Keratinocyte (primary cell): ENCODE data around the gene CACNA1B. TPM values are rescaled to one million over a fixed set of nuclear protein-coding genes. Genes with fewer than 3 reads are reported as not detected.

Source experiments
- DNase-seq: peaks from one replicate; pipeline ENCODE4 v3.0.0-alpha.2; 2011; ENCODE audit warnings: low read depth, missing footprints, low spot score
- FAIRE-seq: peaks from 2 replicates; lab custom pipeline; 2011; peaks lifted over from hg19 to GRCh38; lab: Jason Lieb, UNC
- H2AFZ ChIP-seq: 2 replicates; pipeline ENCODE4 v1.6.0; 2012; ENCODE audit warnings: low read length, control low read depth, inconsistent platforms; ENCODE audit not compliant: control insufficient read depth
- H3K27ac ChIP-seq: 2 replicates; pipeline ENCODE4 v1.5.1; 2011; ENCODE audit warnings: low read length; ENCODE audit not compliant: control insufficient read depth, insufficient read depth
- H3K27me3 ChIP-seq: 3 replicates; pipeline ENCODE4 v1.6.0; 2011; ENCODE audit warnings: low read length; ENCODE audit not compliant: control insufficient read depth, insufficient read depth; ENCODE audit errors: extremely low read depth
- H3K36me3 ChIP-seq, 2 experiments: 2 replicates in 1 of 2; 3 replicates in 1 of 2; pipeline ENCODE4 v1.5.1; 2011; ENCODE audit warnings: low read length in 2 of 2, mild to moderate bottlenecking in 1 of 2; ENCODE audit not compliant: control insufficient read depth in 2 of 2, insufficient read depth in 2 of 2; ENCODE audit errors: extremely low read depth in 1 of 2
- H3K4me1 ChIP-seq: 3 replicates; pipeline ENCODE4 v1.5.1; 2011; ENCODE audit warnings: low read length; ENCODE audit not compliant: control insufficient read depth, insufficient read depth; ENCODE audit errors: extremely low read depth
- H3K4me2 ChIP-seq: 3 replicates; pipeline ENCODE4 v1.6.0; 2011; ENCODE audit warnings: low read depth, low read length; ENCODE audit not compliant: control insufficient read depth, insufficient read depth; ENCODE audit errors: extremely low read depth
- H3K4me3 ChIP-seq, 3 experiments: fragments of 200-600 bp in 1 of 3; sonication (generic) in 1 of 3; 2 replicates in 2 of 3; 3 replicates in 1 of 3; pipeline ENCODE4 v1.5.1; 2011 to 2016; ENCODE audit warnings: low read length in 3 of 3, mild to moderate bottlenecking in 3 of 3, control low read depth in 2 of 3, inconsistent platforms in 1 of 3, low read depth in 1 of 3, mixed read lengths in 1 of 3, mixed run types in 1 of 3, moderate library complexity in 1 of 3; ENCODE audit not compliant: control insufficient read depth in 2 of 3, insufficient read depth in 2 of 3; ENCODE audit errors: extremely low read depth in 1 of 3
- H3K79me2 ChIP-seq: 2 replicates; pipeline ENCODE4 v1.6.0; 2012; ENCODE audit warnings: low read length; ENCODE audit not compliant: control insufficient read depth, insufficient read depth
- H3K9ac ChIP-seq: 3 replicates; pipeline ENCODE4 v1.6.0; 2011; ENCODE audit warnings: low read length; ENCODE audit not compliant: control insufficient read depth, insufficient read depth; ENCODE audit errors: extremely low read depth
- H3K9me1 ChIP-seq: 3 replicates; pipeline ENCODE4 v1.6.0; 2011; ENCODE audit warnings: low read length; ENCODE audit not compliant: control insufficient read depth, insufficient read depth; ENCODE audit errors: extremely low read depth
- H3K9me3 ChIP-seq: 2 replicates; pipeline ENCODE4 v1.5.1; 2012; ENCODE audit warnings: low read depth, low read length; ENCODE audit not compliant: control insufficient read depth
- H4K20me1 ChIP-seq: 3 replicates; pipeline ENCODE4 v1.6.0; 2011; ENCODE audit warnings: low read length; ENCODE audit not compliant: control insufficient read depth, insufficient read depth; ENCODE audit errors: extremely low read depth
- EZH2 ChIP-seq: IDR thresholded peaks from one replicate; pipeline ENCODE4 v1.6.1; 2012; ENCODE audit warnings: inconsistent platforms, mild to moderate bottlenecking, low read length, moderate library complexity
- dilution Hi-C: fragments of 300-500 bp; cut with MboI; formaldehyde crosslinking; loops from one replicate; pipeline ENCODE4 v1.7.0; 2020; ENCODE audit warnings: low sequenced_read_pairs; ENCODE audit not compliant: extremely low pct_ligation_motif_present
- polyA plus RNA-seq, 5 experiments: library from polyadenylated mRNA; depleted of rRNA in 3 of 5; stranded (reverse) in 3 of 5; stranded (forward) in 1 of 5; unstranded in 1 of 5; fragments of >200 nt; gene quantifications; 1 replicate in 1 of 5; 2 replicates in 3 of 5; 3 replicates in 1 of 5; pipeline versions ENCODE4 v1.2.1 to v1.2.3, GENCODE V29; 2011 to 2012; ENCODE audit warnings: missing spikeins in 2 of 5, low read depth in 1 of 5, low replicate concordance in 1 of 5
- TF ChIP-seq, protein P1 (sequence below), 3 experiments: IDR thresholded peaks in 1 of 3; conservative IDR thresholded peaks in 1 of 3; optimal IDR thresholded peaks in 1 of 3; 2 replicates in 2 of 3; 3 replicates in 1 of 3; pipeline versions ENCODE3 to v1.5.1; 2011; ENCODE audit warnings: low read length in 3 of 3, mild to moderate bottlenecking in 3 of 3, moderate library complexity in 2 of 3, control low read depth in 1 of 3, inconsistent platforms in 1 of 3; ENCODE audit not compliant: insufficient read depth in 2 of 3; ENCODE audit errors: extremely low read depth in 1 of 3

CACNA1B gene
- polyA plus RNA-seq, 1 donor (not counting 4 experiments of a cell fraction or from before 2014, with no cell fraction given), result 0.01 TPM

DNA sequence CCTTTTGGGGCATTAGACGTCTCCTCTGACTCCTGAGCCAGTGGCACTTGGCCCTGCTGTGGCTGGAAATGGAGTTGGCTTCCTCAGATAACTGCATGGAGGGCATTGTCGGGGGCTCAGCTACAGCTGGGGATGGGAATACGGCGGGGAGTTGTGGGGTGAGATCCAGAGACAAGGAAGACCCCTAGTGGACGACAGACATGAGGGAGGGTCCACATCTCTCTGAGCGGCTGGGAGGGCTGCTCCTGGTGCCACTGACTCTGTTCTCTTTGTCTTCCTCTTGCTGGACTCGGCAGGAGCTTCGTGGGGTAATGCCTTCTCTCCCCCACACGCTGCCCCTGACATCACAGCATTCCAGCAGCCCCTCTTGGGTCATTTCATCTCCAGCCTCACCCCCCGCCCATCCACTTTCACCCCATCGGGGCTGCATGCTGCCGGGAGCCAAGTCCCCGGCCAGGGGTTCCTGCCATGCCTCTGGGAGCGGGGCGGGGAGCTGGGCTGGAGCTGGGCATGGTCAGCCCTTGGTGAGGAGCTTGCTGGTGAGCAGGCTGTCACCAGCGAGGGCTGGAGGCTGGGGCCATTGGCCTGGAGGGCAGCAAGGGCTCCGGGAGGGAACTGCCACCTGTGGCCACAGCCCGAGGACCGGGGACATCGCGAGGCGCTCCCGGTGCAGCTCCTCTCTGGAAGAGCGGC is 172.3 kb downstream of the CACNA1B start:
- Histone ChIP-seq H3K36me3 (no peaks in the 10 kb centered on the region), H3K4me3 (no peak overlapping the region), H3K4me2 (no peak overlapping the region), H3K9ac (no peak overlapping the region), H3K9me3 (no peaks in the 10 kb centered on the region), H3K27ac (no peak overlapping the region), H4K20me1 (no peaks in the 10 kb centered on the region), H3K4me1 (no peaks in the 10 kb centered on the region), H3K79me2 (no peaks in the 10 kb centered on the region), H3K9me1 (no peaks in the 10 kb centered on the region), H3K27me3 (no peaks in the 10 kb centered on the region), H2AFZ (no peak overlapping the region)
- dilution Hi-C loops, result no loop called here
- no peak for DNase-seq
- TF ChIP-seq, protein P1, sequence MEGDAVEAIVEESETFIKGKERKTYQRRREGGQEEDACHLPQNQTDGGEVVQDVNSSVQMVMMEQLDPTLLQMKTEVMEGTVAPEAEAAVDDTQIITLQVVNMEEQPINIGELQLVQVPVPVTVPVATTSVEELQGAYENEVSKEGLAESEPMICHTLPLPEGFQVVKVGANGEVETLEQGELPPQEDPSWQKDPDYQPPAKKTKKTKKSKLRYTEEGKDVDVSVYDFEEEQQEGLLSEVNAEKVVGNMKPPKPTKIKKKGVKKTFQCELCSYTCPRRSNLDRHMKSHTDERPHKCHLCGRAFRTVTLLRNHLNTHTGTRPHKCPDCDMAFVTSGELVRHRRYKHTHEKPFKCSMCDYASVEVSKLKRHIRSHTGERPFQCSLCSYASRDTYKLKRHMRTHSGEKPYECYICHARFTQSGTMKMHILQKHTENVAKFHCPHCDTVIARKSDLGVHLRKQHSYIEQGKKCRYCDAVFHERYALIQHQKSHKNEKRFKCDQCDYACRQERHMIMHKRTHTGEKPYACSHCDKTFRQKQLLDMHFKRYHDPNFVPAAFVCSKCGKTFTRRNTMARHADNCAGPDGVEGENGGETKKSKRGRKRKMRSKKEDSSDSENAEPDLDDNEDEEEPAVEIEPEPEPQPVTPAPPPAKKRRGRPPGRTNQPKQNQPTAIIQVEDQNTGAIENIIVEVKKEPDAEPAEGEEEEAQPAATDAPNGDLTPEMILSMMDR (optimal IDR thresholded peaks at IDR 0.05 in 1 of 3, IDR thresholded peaks at IDR 0.05 in 1 of 3, conservative IDR thresholded peaks at IDR 0.05 in 1 of 3; ENCODE audit: extremely low read depth in 1 of 3, insufficient read depth in 2 of 3, low read length in 3 of 3), result no peak
- TF ChIP-seq EZH2, result no peak
- FAIRE-seq, result no peak

DNA sequence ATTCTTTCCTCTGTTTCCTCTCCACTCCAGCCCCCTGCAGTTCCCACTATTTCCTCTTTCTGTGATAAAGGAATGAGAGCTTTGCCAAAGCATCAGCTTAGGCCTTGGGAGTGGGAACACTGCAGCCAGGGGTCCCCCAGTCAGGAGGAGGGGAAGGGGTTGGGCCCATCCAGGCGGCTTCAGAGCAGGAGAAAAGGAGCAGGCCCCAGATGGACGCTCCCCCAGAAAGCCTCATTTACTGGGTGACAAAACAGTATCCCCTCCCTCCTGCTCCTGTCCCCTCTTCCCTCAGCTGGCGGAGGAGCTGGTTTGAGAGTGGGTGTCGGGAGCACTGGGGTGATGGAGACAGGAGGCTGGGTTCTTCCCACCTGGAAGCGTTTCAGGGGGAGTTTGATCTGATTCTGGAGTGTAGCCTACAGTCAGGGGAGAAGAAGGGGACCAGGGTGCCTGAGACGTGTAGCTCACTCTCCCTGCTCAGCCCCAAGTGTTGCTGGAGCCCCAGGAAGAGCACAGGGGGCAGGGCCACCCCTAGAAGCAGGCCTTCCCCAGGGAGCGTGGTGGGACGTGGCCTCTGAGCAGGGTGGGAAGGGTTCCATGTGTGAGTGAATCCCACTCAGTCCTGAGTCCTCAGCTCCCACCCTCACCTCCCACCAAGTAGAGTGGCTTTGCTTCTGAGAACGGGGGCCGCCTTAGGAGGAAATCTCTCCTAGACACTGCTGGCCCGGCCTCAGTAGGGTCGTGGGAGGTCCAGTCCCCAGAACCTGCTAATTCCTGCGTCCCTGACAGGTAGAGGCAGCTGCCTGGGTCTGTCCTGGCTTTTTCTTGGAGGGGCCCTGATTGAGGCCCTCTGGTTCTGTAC is 173.1 kb downstream of the CACNA1B start:
- Histone ChIP-seq H3K9ac (no peak overlapping the region), H3K4me2 (no peak overlapping the region), H3K9me3 (no peaks in the 10 kb centered on the region), H3K27me3 (no peaks in the 10 kb centered on the region), H3K9me1 (no peaks in the 10 kb centered on the region), H3K4me3 (no peak overlapping the region), H2AFZ (no peak overlapping the region), H3K79me2 (no peaks in the 10 kb centered on the region), H4K20me1 (no peaks in the 10 kb centered on the region), H3K27ac (no peak overlapping the region), H3K36me3 (no peaks in the 10 kb centered on the region), H3K4me1 (no peaks in the 10 kb centered on the region)
- FAIRE-seq (no peak), DNase-seq (no peak)
- TF ChIP-seq EZH2, result no peak
- TF ChIP-seq, protein P1 (optimal IDR thresholded peaks at IDR 0.05 in 1 of 3, IDR thresholded peaks at IDR 0.05 in 1 of 3, conservative IDR thresholded peaks at IDR 0.05 in 1 of 3; ENCODE audit: extremely low read depth in 1 of 3, insufficient read depth in 2 of 3, low read length in 3 of 3), result no peak
- dilution Hi-C loops, result no loop called here
